ENCODE results near the gene OR8D1.
"Not testable (repeated sequence)": the region's sequence is repeated elsewhere in the genome, so short reads cannot be mapped to it uniquely, and the experiment has no call there.

The OR8D1 gene

DNA sequence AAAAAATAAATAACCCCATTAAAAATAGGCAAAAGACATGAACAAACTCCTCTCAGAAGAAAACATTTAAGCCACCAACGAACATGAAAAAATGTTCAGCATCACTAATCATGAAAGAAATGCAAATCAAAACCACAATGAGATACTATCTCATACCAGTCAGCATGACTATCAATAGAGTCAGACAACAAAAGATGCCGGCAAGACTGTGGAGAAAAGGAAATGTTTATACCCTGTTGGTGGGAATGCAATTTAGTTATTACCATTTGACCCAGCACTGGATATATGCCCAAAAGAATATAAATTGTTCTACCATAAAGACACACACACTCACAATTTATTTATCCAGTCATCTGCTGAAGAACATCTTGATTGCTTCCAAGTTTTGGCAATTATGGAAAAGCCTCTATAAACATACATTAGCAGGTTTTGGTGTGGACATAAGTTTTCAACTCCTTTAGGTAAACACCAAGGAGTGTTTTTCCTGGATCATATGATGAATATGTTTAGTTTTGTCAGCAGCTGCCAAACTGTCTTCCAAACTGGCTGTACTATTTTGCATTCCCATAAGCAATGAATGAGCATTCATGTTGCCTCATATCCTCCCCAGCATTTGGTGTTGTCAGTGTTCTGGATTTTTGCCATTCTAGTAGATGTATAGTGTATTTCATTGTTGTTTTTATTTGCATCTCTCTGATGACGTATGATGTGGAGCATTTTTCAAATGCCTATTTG is 28.0 kb downstream of the OR8D1 start:
- no peak for DNase-seq (ENCODE audit: low read depth, low spot score)

DNA sequence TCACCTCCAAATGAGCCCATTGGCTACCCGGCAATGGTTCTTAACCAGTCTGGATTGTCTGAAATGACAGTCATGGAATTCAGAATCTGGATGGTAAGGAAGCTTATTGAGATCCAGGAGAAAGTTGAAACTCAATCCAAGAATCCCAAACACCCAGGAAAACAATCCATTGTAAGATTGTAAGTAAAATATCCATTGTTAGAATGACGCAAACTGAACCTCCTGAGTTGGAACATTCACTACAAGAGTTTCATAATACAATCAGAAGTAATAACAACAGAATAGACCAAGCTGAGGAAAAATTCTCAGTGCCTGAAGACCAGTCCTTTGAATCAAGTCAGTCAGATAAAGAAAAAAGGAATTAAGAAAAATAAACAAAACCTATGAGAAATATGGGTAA is 35.5 kb downstream of the OR8D1 start:
- DNase-seq (ENCODE audit: low read depth, low spot score) = no peak

DNA sequence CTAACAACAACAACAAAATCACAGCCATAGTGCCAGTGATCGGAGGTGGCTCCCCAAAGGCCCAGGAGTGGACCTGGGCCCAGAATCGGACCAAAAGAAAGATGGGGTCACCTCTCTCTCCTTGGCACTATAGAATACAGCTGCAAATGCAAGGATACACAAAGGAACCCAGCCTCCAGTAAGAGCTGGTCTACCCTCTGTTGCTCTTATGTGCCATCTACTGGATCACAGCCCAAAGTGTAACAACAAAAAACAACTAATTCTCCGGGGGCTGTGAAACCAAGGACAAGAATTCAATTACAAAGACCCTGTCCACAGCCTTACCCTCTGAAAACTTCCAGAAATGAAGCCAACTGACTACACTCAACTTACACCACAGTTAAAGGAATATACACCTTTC is 35.9 kb downstream of the OR8D1 start:
- DNase-seq (ENCODE audit: low read depth, low spot score) = no peak

DNA sequence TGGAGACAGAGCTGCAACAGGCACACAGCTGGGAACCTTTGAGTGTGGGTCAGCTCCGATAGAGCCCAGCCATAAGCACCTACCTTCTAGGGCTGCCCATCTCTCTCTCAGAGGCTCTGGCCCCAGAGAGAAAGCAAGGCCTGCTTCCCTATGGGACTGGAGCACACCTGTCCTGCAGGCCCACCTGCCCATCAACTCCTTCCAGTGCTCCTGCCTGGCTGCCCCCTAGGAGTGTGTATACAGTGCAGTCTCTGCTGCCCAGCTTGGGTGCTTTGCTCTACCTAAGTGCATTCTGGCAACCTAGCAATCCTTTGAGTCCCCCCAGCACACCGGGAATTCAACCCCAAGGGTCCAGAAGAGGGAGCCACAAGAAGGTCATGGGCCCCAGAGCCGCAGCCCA is 36.5 kb downstream of the OR8D1 start:
- DNase-seq (ENCODE audit: low read depth, low spot score) = no peak

DNA sequence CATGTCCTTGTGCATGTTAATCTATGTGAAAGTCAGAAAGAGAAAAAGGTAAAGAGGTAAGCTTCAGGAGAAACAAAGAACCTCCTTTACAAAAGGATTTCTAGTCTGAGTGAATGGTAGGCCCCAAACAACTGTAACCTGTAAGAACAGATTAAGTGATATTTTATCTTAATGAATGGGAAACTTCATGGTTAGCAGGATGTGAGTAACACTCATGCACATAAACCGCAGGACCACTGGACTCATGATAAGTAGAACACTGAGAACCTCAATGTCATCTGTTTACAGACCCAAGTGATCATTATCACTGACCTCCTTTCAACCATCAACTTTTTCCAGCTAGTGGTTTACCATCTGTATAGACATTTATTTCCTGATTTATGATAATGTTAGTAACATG is 37.7 kb downstream of the OR8D1 start:
- DNase-seq (ENCODE audit: low read depth, low spot score) = no peak

DNA sequence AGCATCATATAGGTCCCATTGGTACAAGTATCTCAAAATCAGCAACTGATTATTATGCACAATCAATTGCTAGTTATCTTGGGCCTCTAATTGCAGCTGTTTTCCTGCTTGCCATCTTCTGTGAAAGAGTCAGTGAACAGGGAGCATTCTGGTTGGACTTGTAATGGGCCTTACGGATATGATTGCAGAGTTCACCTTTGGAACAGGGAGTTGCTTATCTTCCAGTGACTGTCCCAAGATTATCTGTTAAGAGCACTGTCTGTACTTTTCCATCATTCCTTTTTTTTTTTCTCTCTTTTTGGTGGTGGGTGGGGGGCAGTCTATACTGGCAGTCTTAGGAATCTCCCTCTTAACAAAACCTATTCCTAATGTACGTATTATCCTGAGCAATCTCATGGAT is 39.7 kb downstream of the OR8D1 start:
- DNase-seq (ENCODE audit: low read depth, low spot score) = no peak

DNA sequence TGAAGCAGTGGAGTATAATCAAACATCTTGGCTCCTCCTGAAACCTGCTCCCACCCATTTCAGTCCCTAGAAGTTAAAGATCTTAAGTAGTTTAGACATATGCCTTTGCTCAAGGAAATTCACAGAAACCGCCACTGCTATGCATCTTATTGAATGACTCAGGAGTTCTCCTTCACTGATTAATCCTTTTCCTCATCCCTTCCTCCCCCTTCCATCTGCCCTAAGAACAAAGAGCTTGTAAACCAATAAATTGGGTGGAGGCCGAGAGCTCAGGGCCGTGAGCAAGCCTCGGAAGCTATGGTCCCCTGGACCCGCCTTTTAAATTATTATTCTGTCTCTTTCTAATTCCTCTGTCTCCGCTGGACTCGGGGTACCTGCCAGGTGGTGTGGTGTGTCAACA is 42.9 kb downstream of the OR8D1 start:
- not testable (repeated sequence) for DNase-seq (ENCODE audit: low read depth, low spot score)

DNA sequence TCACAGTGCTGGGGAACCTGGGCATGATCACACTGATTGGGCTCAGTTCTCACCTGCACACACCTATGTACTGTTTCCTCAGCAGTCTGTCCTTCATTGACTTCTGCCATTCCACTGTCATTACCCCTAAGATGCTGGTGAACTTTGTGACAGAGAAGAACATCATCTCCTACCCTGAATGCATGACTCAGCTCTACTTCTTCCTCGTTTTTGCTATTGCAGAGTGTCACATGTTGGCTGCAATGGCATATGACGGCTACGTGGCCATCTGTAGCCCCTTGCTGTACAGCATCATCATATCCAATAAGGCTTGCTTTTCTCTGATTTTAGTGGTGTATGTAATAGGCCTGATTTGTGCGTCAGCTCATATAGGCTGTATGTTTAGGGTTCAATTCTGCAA is 48.7 kb downstream of the OR8D1 start:
- DNase-seq (ENCODE audit: low read depth, low spot score) = not testable (repeated sequence)

DNA sequence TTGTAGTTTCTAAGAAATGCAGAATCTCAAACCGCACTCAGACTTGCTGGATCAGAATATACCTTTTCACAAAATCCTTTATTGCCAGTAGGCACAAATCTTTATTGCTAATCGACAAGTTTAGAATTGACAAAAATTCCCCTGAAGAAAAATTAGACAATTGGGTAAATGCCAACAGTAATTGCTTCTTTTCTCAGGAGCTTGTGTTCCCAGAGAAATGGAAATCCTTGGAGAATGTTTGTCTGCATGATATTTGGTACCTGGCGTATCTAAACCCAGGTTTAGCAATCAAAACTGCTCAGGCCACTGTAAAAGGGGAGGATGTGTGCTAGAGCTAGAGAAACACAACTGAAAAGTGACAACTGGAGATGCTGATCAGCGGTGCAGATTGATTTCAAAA is 57.7 kb downstream of the OR8D1 start, which contains the start of gene OR8G5:
OR8G5 (plus strand) TSS at position 301 of the 400 bp plus-strand sequence. CDS start 8,556 bp downstream, outside the sequence.
- DNase-seq (ENCODE audit: low read depth, low spot score) = no peak

All from activated CD4-positive, CD25-positive, alpha-beta regulatory T cell treated with anti-CD3 and anti-CD28 coated beads, Interleukin-2, amount 50 U/mL, for 16 hours (primary cell).